ENCODE measurements around the gene ERICH2.

- no peak for TF ChIP-seq YY1 (IDR thresholded peaks at IDR 0.05; ENCODE audit: insufficient read depth, insufficient read length)
- no peak for TF ChIP-seq ZNF274 (IDR thresholded peaks at IDR 0.05; ENCODE audit: low read depth, low read length)
- TF ChIP-seq SUZ12 (IDR thresholded peaks at IDR 0.05; ENCODE audit: extremely low read depth, insufficient read depth, insufficient read length) = no peak
Measured at GRCh38 chr2:170761572-170761971, 8.6 kb upstream of the ERICH2 start.
